ENCODE measurements around the gene NAA50.

The NAA50 gene

GRCh38 chr3:113698956-113699355 is 47.1 kb downstream of the NAA50 start:
- H3K4me3 ChIP-seq (ENCODE audit: insufficient read length, low read depth): no peak overlapping the region
- no peaks in the 10 kb centered on the region for H3K27me3 ChIP-seq (ENCODE audit: insufficient read depth, insufficient read length)
- DNase-seq (ENCODE audit: low read depth, low spot score): no peak
- H3K36me3 ChIP-seq (ENCODE audit: insufficient read depth, insufficient read length, low read length): no peaks in the 10 kb centered on the region
- no peak overlapping the region for H3K9ac ChIP-seq (ENCODE audit: insufficient read length, low read depth)
- TF ChIP-seq ZNF274 (IDR thresholded peaks at IDR 0.05; ENCODE audit: low read depth, low read length): no peak
- TF ChIP-seq SUZ12 (IDR thresholded peaks at IDR 0.05; ENCODE audit: extremely low read depth, insufficient read depth, insufficient read length): no peak
- TF ChIP-seq YY1 (IDR thresholded peaks at IDR 0.05; ENCODE audit: insufficient read depth, insufficient read length): no peak
- no peaks in the 10 kb centered on the region for H3K9me3 ChIP-seq (ENCODE audit: insufficient read depth, low read length)
- peaks cover 2% of the 10 kb centered on the region for H3K4me1 ChIP-seq (ENCODE audit: insufficient read depth, insufficient read length)

- H3K4me3 ChIP-seq (ENCODE audit: insufficient read length, low read depth): no peak overlapping the region
- H3K4me1 ChIP-seq (ENCODE audit: insufficient read depth, insufficient read length): peaks cover 2% of the 10 kb centered on the region
- no peak overlapping the region for H3K9ac ChIP-seq (ENCODE audit: insufficient read length, low read depth)
- no peaks in the 10 kb centered on the region for H3K36me3 ChIP-seq (ENCODE audit: insufficient read depth, insufficient read length, low read length)
- H3K9me3 ChIP-seq (ENCODE audit: insufficient read depth, low read length): no peaks in the 10 kb centered on the region
- no peak for DNase-seq (ENCODE audit: low read depth, low spot score)
- no peaks in the 10 kb centered on the region for H3K27me3 ChIP-seq (ENCODE audit: insufficient read depth, insufficient read length)
- TF ChIP-seq YY1 (IDR thresholded peaks at IDR 0.05; ENCODE audit: insufficient read depth, insufficient read length) (no peak), SUZ12 (IDR thresholded peaks at IDR 0.05; ENCODE audit: extremely low read depth, insufficient read depth, insufficient read length) (no peak), ZNF274 (IDR thresholded peaks at IDR 0.05; ENCODE audit: low read depth, low read length) (no peak)
Observed at GRCh38 chr3:113698213-113698742, 47.8 kb downstream of the NAA50 start.

GRCh38 chr3:113697500-113698090 is 48.5 kb downstream of the NAA50 start:
- Histone ChIP-seq H3K9me3 (ENCODE audit: insufficient read depth, low read length) (no peaks in the 10 kb centered on the region), H3K9ac (ENCODE audit: insufficient read length, low read depth) (peak overlapping the region; percentile 86), H3K4me1 (ENCODE audit: insufficient read depth, insufficient read length) (peaks cover 2% of the 10 kb centered on the region), H3K4me3 (ENCODE audit: insufficient read length, low read depth) (peak overlapping the region; percentile 71), H3K36me3 (ENCODE audit: insufficient read depth, insufficient read length, low read length) (no peaks in the 10 kb centered on the region), H3K27me3 (ENCODE audit: insufficient read depth, insufficient read length) (no peaks in the 10 kb centered on the region)
- TF ChIP-seq YY1 (IDR thresholded peaks at IDR 0.05; ENCODE audit: insufficient read depth, insufficient read length) (no peak), ZNF274 (IDR thresholded peaks at IDR 0.05; ENCODE audit: low read depth, low read length) (no peak), SUZ12 (IDR thresholded peaks at IDR 0.05; ENCODE audit: extremely low read depth, insufficient read depth, insufficient read length) (no peak)
- no peak for DNase-seq (ENCODE audit: low read depth, low spot score)

GRCh38 chr3:113696658-113697499 is 49.2 kb downstream of the NAA50 start:
- Histone ChIP-seq H3K36me3 (ENCODE audit: insufficient read depth, insufficient read length, low read length) (no peaks in the 10 kb centered on the region), H3K4me1 (ENCODE audit: insufficient read depth, insufficient read length) (peaks cover 2% of the 10 kb centered on the region), H3K9ac (ENCODE audit: insufficient read length, low read depth) (peak overlapping the region; percentile 86), H3K27me3 (ENCODE audit: insufficient read depth, insufficient read length) (no peaks in the 10 kb centered on the region), H3K9me3 (ENCODE audit: insufficient read depth, low read length) (no peaks in the 10 kb centered on the region), H3K4me3 (ENCODE audit: insufficient read length, low read depth) (peak overlapping the region; percentile 71)
- DNase-seq (ENCODE audit: low read depth, low spot score): peak; percentile 98
- TF ChIP-seq YY1 (IDR thresholded peaks at IDR 0.05; ENCODE audit: insufficient read depth, insufficient read length): no peak
- no peak for TF ChIP-seq ZNF274 (IDR thresholded peaks at IDR 0.05; ENCODE audit: low read depth, low read length)
- no peak for TF ChIP-seq SUZ12 (IDR thresholded peaks at IDR 0.05; ENCODE audit: extremely low read depth, insufficient read depth, insufficient read length)

GRCh38 chr3:113695786-113696645 is 50.0 kb downstream of the NAA50 start, which contains the start of gene USF3:
USF3 (minus strand) TSS chr3:113696642; CDS start chr3:113674878, 21,764 bp downstream.
- Histone ChIP-seq H3K4me1 (ENCODE audit: insufficient read depth, insufficient read length) (peaks cover 2% of the 10 kb centered on the region), H3K9ac (ENCODE audit: insufficient read length, low read depth) (peak within 1 kb of the TSS; percentile 86), H3K36me3 (ENCODE audit: insufficient read depth, insufficient read length, low read length) (no peaks in the 10 kb centered on the region), H3K27me3 (ENCODE audit: insufficient read depth, insufficient read length) (no peaks in the 10 kb centered on the region), H3K9me3 (ENCODE audit: insufficient read depth, low read length) (no peaks in the 10 kb centered on the region), H3K4me3 (ENCODE audit: insufficient read length, low read depth) (peak within 1 kb of the TSS; percentile 78)
- no peak for TF ChIP-seq ZNF274 (IDR thresholded peaks at IDR 0.05; ENCODE audit: low read depth, low read length)
- TF ChIP-seq SUZ12 (IDR thresholded peaks at IDR 0.05; ENCODE audit: extremely low read depth, insufficient read depth, insufficient read length): no peak
- TF ChIP-seq YY1 (IDR thresholded peaks at IDR 0.05; ENCODE audit: insufficient read depth, insufficient read length): no peak
- peak; percentile 36 for DNase-seq (ENCODE audit: low read depth, low spot score)

GRCh38 chr3:113695431-113695785 is 50.6 kb downstream of the NAA50 start:
- no peaks in the 10 kb centered on the region for H3K27me3 ChIP-seq (ENCODE audit: insufficient read depth, insufficient read length)
- peaks cover 2% of the 10 kb centered on the region for H3K4me1 ChIP-seq (ENCODE audit: insufficient read depth, insufficient read length)
- peak overlapping the region; percentile 78 for H3K4me3 ChIP-seq (ENCODE audit: insufficient read length, low read depth)
- H3K36me3 ChIP-seq (ENCODE audit: insufficient read depth, insufficient read length, low read length): no peaks in the 10 kb centered on the region
- TF ChIP-seq ZNF274 (IDR thresholded peaks at IDR 0.05; ENCODE audit: low read depth, low read length) (no peak), YY1 (IDR thresholded peaks at IDR 0.05; ENCODE audit: insufficient read depth, insufficient read length) (no peak), SUZ12 (IDR thresholded peaks at IDR 0.05; ENCODE audit: extremely low read depth, insufficient read depth, insufficient read length) (no peak)
- peak overlapping the region; percentile 83 for H3K9ac ChIP-seq (ENCODE audit: insufficient read length, low read depth)
- H3K9me3 ChIP-seq (ENCODE audit: insufficient read depth, low read length): no peaks in the 10 kb centered on the region
- DNase-seq (ENCODE audit: low read depth, low spot score): no peak
